Ovary (tissue), 3 donors: ENCODE measurements around the gene SLC5A2.

Experiments used
- CTCF ChIP-seq, 3 donors: fragments of 450-650 bp in 2 of 3; fragments of 200-600 bp in 1 of 3; IDR thresholded peaks; one replicate each; pipeline versions ENCODE4 v1.5.1 to v1.8.0; 2016 to 2022; ENCODE audit warnings: antibody characterized with exemption in 3 of 3, mild to moderate bottlenecking in 1 of 3
- EP300 ChIP-seq: sonication (generic); formaldehyde crosslinking; IDR thresholded peaks from one replicate; pipeline ENCODE4 v1.6.1; 2017; ENCODE audit warnings: antibody characterized with exemption
- POLR2A ChIP-seq: fragments of 450-650 bp; IDR thresholded peaks from one replicate; pipeline ENCODE4 v1.6.1; 2017; ENCODE audit warnings: antibody characterized with exemption, mild to moderate bottlenecking, moderate library complexity
- donor health status: DM: no; HTN: no; CAD: no.

- TF ChIP-seq CTCF (IDR thresholded peaks at IDR 0.05) (no peak), EP300 (no peak), POLR2A (no peak)
Observed at GRCh38 chr16:31493506-31494125, 10.7 kb downstream of the SLC5A2 start.
